NCI-H748 (cell line): ENCODE data around the gene HASPIN.
"Not testable (repeated sequence)": the region's sequence is repeated elsewhere in the genome, so short reads cannot be mapped to it uniquely, and the experiment has no call there.

ENCODE experiments used
- DNase-seq: peaks from one replicate; lab custom pipeline; 2025; ENCODE audit not compliant: unreplicated experiment; lab: John Stamatoyannopoulos, UW

Gene HASPIN

GRCh38 chr17:3734911-3735276, 11.2 kb downstream of the HASPIN start:
- not testable (repeated sequence) for DNase-seq

- DNase-seq, result no peak
Measured at GRCh38 chr17:3735515-3735914, 11.8 kb downstream of the HASPIN start.

- peak; percentile 60 for DNase-seq
Measured at GRCh38 chr17:3738562-3739295, 15.0 kb downstream of the HASPIN start.

- DNase-seq, result no peak
Measured at GRCh38 chr17:3739422-3740124, 15.9 kb downstream of the HASPIN start.

- no peak for DNase-seq
Measured at GRCh38 chr17:3740611-3741073, 16.9 kb downstream of the HASPIN start.

- no peak for DNase-seq
Measured at GRCh38 chr17:3744014-3744413, 20.3 kb downstream of the HASPIN start.

GRCh38 chr17:3745071-3745470, 21.4 kb downstream of the HASPIN start:
- DNase-seq, result no peak

GRCh38 chr17:3747805-3748204, 24.1 kb downstream of the HASPIN start:
- no peak for DNase-seq

GRCh38 chr17:3748576-3748975, 24.9 kb downstream of the HASPIN start:
- DNase-seq, result no peak

- DNase-seq, result no peak
Measured at GRCh38 chr17:3750296-3750695, 26.6 kb downstream of the HASPIN start.

GRCh38 chr17:3750926-3751325, 27.2 kb downstream of the HASPIN start:
- no peak for DNase-seq

- DNase-seq, result no peak
Measured at GRCh38 chr17:3751836-3752235, 28.1 kb downstream of the HASPIN start.

GRCh38 chr17:3753624-3754023, 29.9 kb downstream of the HASPIN start:
- DNase-seq, result no peak

GRCh38 chr17:3754066-3754457, 30.4 kb downstream of the HASPIN start:
- no peak for DNase-seq

GRCh38 chr17:3754458-3755334, 31.0 kb downstream of the HASPIN start:
- DNase-seq, result peak; percentile 99

- DNase-seq, result peak; percentile 40
Measured at GRCh38 chr17:3755335-3756030, 31.8 kb downstream of the HASPIN start.

- DNase-seq, result no peak
Measured at GRCh38 chr17:3759597-3760216, 36.0 kb downstream of the HASPIN start.

- no peak for DNase-seq
Measured at GRCh38 chr17:3761036-3761917, 37.6 kb downstream of the HASPIN start.

GRCh38 chr17:3761918-3762380, 38.2 kb downstream of the HASPIN start:
- no peak for DNase-seq
